Astrocyte (in vitro differentiated cells and primary cell): ENCODE results near the gene BPIFB3. TPM values are rescaled to one million over a fixed set of nuclear protein-coding genes. Genes with fewer than 3 reads are reported as not detected.

Source experiments
- DNase-seq: peaks from one replicate; pipeline ENCODE4 v3.0.0-alpha.2; 2010; ENCODE audit warnings: low read depth
- FAIRE-seq: peaks from 2 replicates; lab custom pipeline; 2011; peaks lifted over from hg19 to GRCh38; lab: Jason Lieb, UNC
- H2AFZ ChIP-seq: 2 replicates; pipeline ENCODE4 v1.6.0; 2012; ENCODE audit warnings: low read depth, low read length, inconsistent platforms
- H3K27ac ChIP-seq: 2 replicates; pipeline ENCODE4 v1.5.1; 2011; ENCODE audit warnings: low read depth, low read length, inconsistent platforms
- H3K27me3 ChIP-seq: 2 replicates; pipeline ENCODE4 v1.6.0; 2011; ENCODE audit warnings: low read length, inconsistent platforms; ENCODE audit not compliant: insufficient read depth
- H3K36me3 ChIP-seq: 2 replicates; pipeline ENCODE4 v1.5.1; 2011; ENCODE audit warnings: low read length, inconsistent platforms; ENCODE audit not compliant: insufficient read depth
- H3K4me1 ChIP-seq: 2 replicates; pipeline ENCODE4 v1.5.1; 2011; ENCODE audit warnings: low read length, inconsistent platforms; ENCODE audit not compliant: insufficient read depth
- H3K4me2 ChIP-seq: 2 replicates; pipeline ENCODE4 v1.6.0; 2012; ENCODE audit warnings: low read length, inconsistent platforms
- H3K4me3 ChIP-seq: 2 replicates; pipeline ENCODE4 v1.5.1; 2011; ENCODE audit warnings: low read depth, mild to moderate bottlenecking, low read length, inconsistent platforms; ENCODE audit not compliant: insufficient read depth
- H3K79me2 ChIP-seq: 2 replicates; pipeline ENCODE4 v1.6.0; 2012; ENCODE audit warnings: mild to moderate bottlenecking, low read length, inconsistent platforms; ENCODE audit not compliant: insufficient read depth
- H3K9ac ChIP-seq: 2 replicates; pipeline ENCODE4 v1.6.0; 2012; ENCODE audit warnings: mild to moderate bottlenecking, low read length, inconsistent platforms
- H3K9me3 ChIP-seq: 2 replicates; pipeline ENCODE4 v1.5.1; 2012; ENCODE audit warnings: low read depth, mild to moderate bottlenecking, low read length, inconsistent platforms; ENCODE audit not compliant: insufficient read depth
- H4K20me1 ChIP-seq: 2 replicates; pipeline ENCODE4 v1.6.0; 2012; ENCODE audit warnings: low read length, inconsistent platforms; ENCODE audit not compliant: insufficient read depth
- H3K27ac Mint-ChIP-seq: one replicate; pipeline ENCODE4 v1.8.0; 2021; ENCODE audit warnings: mild to moderate bottlenecking, mixed read lengths; ENCODE audit not compliant: unreplicated experiment
- H3K27me3 Mint-ChIP-seq: one replicate; pipeline ENCODE4 v1.8.0; 2021; ENCODE audit warnings: low read depth, mixed read lengths; ENCODE audit not compliant: unreplicated experiment
- H3K36me3 Mint-ChIP-seq: one replicate; pipeline ENCODE4 v1.8.0; 2021; ENCODE audit warnings: low read depth, mixed read lengths; ENCODE audit not compliant: unreplicated experiment
- H3K4me1 Mint-ChIP-seq: one replicate; pipeline ENCODE4 v1.8.0; 2021; ENCODE audit warnings: low read depth, mixed read lengths; ENCODE audit not compliant: unreplicated experiment
- H3K4me3 Mint-ChIP-seq: one replicate; pipeline ENCODE4 v1.8.0; 2021; ENCODE audit warnings: mild to moderate bottlenecking, moderate library complexity, mixed read lengths; ENCODE audit not compliant: unreplicated experiment
- H3K9me3 Mint-ChIP-seq: one replicate; pipeline ENCODE4 v1.8.0; 2021; ENCODE audit warnings: mild to moderate bottlenecking, mixed read lengths; ENCODE audit not compliant: unreplicated experiment
- CTCF ChIP-seq: IDR thresholded peaks from 2 replicates; pipeline ENCODE4 v1.5.1; 2011; ENCODE audit warnings: low read depth, mild to moderate bottlenecking, inconsistent platforms, low read length, moderate library complexity; ENCODE audit not compliant: insufficient read depth
- EZH2 ChIP-seq: IDR thresholded peaks from 2 replicates; pipeline ENCODE4 v1.6.1; 2012; ENCODE audit warnings: mild to moderate bottlenecking, low read length, inconsistent platforms; ENCODE audit not compliant: insufficient read depth
- total RNA-seq: library from RNA; stranded (reverse); gene quantifications from 2 replicates; pipeline ENCODE4 v1.2.1, GENCODE V29; 2021

BPIFB3 gene
- total RNA-seq, 1 donor from 2014 or later: not detected

- H4K20me1 ChIP-seq: no peaks in the 10 kb centered on the region
- no peaks in the 10 kb centered on the region for H3K9me3 Mint-ChIP-seq
These were observed 29.5 kb upstream of the BPIFB3 start for GRCh38 chr20:33024243-33024560.

GRCh38 chr20:33024609-33025317 is 28.9 kb upstream of the BPIFB3 start:
- H3K4me3 Mint-ChIP-seq: no peak overlapping the region
- no peaks in the 10 kb centered on the region for H3K9me3 ChIP-seq
- H3K27me3 ChIP-seq: peaks cover 4% of the 10 kb centered on the region
- H2AFZ ChIP-seq: no peak overlapping the region
- H3K4me3 ChIP-seq: no peak overlapping the region
- TF ChIP-seq CTCF (no peak), EZH2 (no peak)
- DNase-seq (no peak), FAIRE-seq (no peak)
- H4K20me1 ChIP-seq: no peaks in the 10 kb centered on the region
- H3K27me3 Mint-ChIP-seq: peaks cover 28% of the 10 kb centered on the region
- no peak overlapping the region for H3K27ac ChIP-seq
- H3K79me2 ChIP-seq: no peaks in the 10 kb centered on the region
- no peak overlapping the region for H3K4me2 ChIP-seq
- H3K9ac ChIP-seq: no peak overlapping the region
- no peaks in the 10 kb centered on the region for H3K36me3 Mint-ChIP-seq
- no peaks in the 10 kb centered on the region for H3K4me1 Mint-ChIP-seq
- no peaks in the 10 kb centered on the region for H3K36me3 ChIP-seq
- H3K27ac Mint-ChIP-seq: no peak overlapping the region
- H3K4me1 ChIP-seq: no peaks in the 10 kb centered on the region
- no peaks in the 10 kb centered on the region for H3K9me3 Mint-ChIP-seq

More at GRCh38 chr20:33024243-33024560, 29.5 kb upstream of the BPIFB3 start:
- no peak for FAIRE-seq
- Histone ChIP-seq H3K4me3 (no peak overlapping the region), H3K36me3 (no peaks in the 10 kb centered on the region), H3K4me1 (no peaks in the 10 kb centered on the region), H3K27ac (no peak overlapping the region), H3K9ac (no peak overlapping the region), H3K4me2 (no peak overlapping the region), H3K9me3 (no peaks in the 10 kb centered on the region), H2AFZ (no peak overlapping the region), H3K27me3 (peaks cover 4% of the 10 kb centered on the region), H3K79me2 (no peaks in the 10 kb centered on the region)
- Mint-ChIP-seq H3K27ac (no peak overlapping the region), H3K4me3 (no peak overlapping the region), H3K4me1 (no peaks in the 10 kb centered on the region), H3K27me3 (peaks cover 32% of the 10 kb centered on the region), H3K36me3 (no peaks in the 10 kb centered on the region)
- TF ChIP-seq EZH2 (no peak), CTCF (no peak)
- no peak for DNase-seq

- TF ChIP-seq EZH2 (no peak), CTCF (no peak)
- Histone ChIP-seq H3K27me3 (peaks cover 4% of the 10 kb centered on the region), H3K9me3 (no peaks in the 10 kb centered on the region), H3K27ac (no peak overlapping the region), H3K4me1 (no peaks in the 10 kb centered on the region), H3K4me2 (no peak overlapping the region), H3K4me3 (no peak overlapping the region), H3K36me3 (no peaks in the 10 kb centered on the region), H3K9ac (no peak overlapping the region), H3K79me2 (no peaks in the 10 kb centered on the region), H2AFZ (no peak overlapping the region), H4K20me1 (no peaks in the 10 kb centered on the region)
- Mint-ChIP-seq H3K4me3 (no peak overlapping the region), H3K27me3 (peaks cover 26% of the 10 kb centered on the region), H3K4me1 (no peaks in the 10 kb centered on the region), H3K9me3 (no peaks in the 10 kb centered on the region), H3K36me3 (no peaks in the 10 kb centered on the region), H3K27ac (no peak overlapping the region)
- FAIRE-seq (no peak), DNase-seq (no peak)
These were observed 28.3 kb upstream of the BPIFB3 start for GRCh38 chr20:33025318-33025876.
